ENCODE results near the gene PKP1. TPM values are rescaled to one million over a fixed set of nuclear protein-coding genes. Genes with fewer than 3 reads are reported as not detected.

The PKP1 gene
- total and polyA plus RNA-seq, 2 of the 4 experiments (the other 2 are of a cell fraction): 0.18 to 0.36 TPM

- DNase-seq: peak; percentile 69
- no peak overlapping the region for H2BK120ac ChIP-seq (ENCODE audit: low read depth, low read length)
- H3K36me3 ChIP-seq (ENCODE audit: control insufficient read depth, insufficient read depth, low read length): no peaks in the 10 kb centered on the region
- H3K4me1 ChIP-seq (ENCODE audit: control insufficient read depth, insufficient read depth, low read length): peaks cover 4% of the 10 kb centered on the region
- no peak overlapping the region for H2BK5ac ChIP-seq (ENCODE audit: low read depth, low read length, poor library complexity, severe bottlenecking)
- POLR2A ChIA-PET (ENCODE audit: unreplicated experiment): no interaction called here
- H3K4me2 ChIP-seq (ENCODE audit: low read depth, low read length): peak overlapping the region; percentile 35
- peaks cover 58% of the 10 kb centered on the region for H3K27me3 ChIP-seq (ENCODE audit: control insufficient read depth, insufficient read depth, low read length)
- no peak overlapping the region for H3K4ac ChIP-seq (ENCODE audit: low read depth, low read length)
- intact Hi-C loops (cut with micrococcal nuclease): no loop called here
- no peak overlapping the region for H4K91ac ChIP-seq (ENCODE audit: insufficient read depth, low read depth, low read length)
- H2BK20ac ChIP-seq (ENCODE audit: low read depth, low read length): no peak overlapping the region
- H3K23ac ChIP-seq (ENCODE audit: low read depth, low read length): no peak overlapping the region
- no peak overlapping the region for H2AK5ac ChIP-seq (ENCODE audit: low read depth, low read length)
- H2BK15ac ChIP-seq (ENCODE audit: low read depth, low read length): no peak overlapping the region
- no peak overlapping the region for H3K9ac ChIP-seq (ENCODE audit: low read depth, low read length)
- peaks cover 2% of the 10 kb centered on the region; the same call in 1 of the 2 replicates for H3K9me3 ChIP-seq (ENCODE audit: control insufficient read depth, insufficient read depth, low read length)
- H4K20me1 ChIP-seq (ENCODE audit: insufficient read depth, low read length): no peaks in the 10 kb centered on the region
- H3K4me3 ChIP-seq (ENCODE audit: insufficient read depth, low read depth, low read length): no peak overlapping the region
- in situ Hi-C loops (cut with MboI; ENCODE audit: low sequenced_read_pairs): no loop called here
- H2AFZ ChIP-seq (replicated peaks; ENCODE audit: low read length, poor library complexity): no peak overlapping the region
- no peak overlapping the region for H3K27ac ChIP-seq (ENCODE audit: insufficient read depth, low read length)
- H3K14ac ChIP-seq (replicated peaks; ENCODE audit: low read depth, low read length): no peak overlapping the region
- no peak overlapping the region for H3K56ac ChIP-seq (ENCODE audit: extremely low read depth, insufficient read depth, low read length)
- no peak for TF ChIP-seq USF2 (IDR thresholded peaks at IDR 0.05; ENCODE audit: low read depth, low read length)
- no peak for TF ChIP-seq SMC3 (IDR thresholded peaks at IDR 0.05; ENCODE audit: low read depth, low read length)
- TF ChIP-seq ELK1 (IDR thresholded peaks at IDR 0.05; ENCODE audit: borderline replicate concordance, low read depth, low read length): no peak
- TF ChIP-seq CTCF (conservative IDR thresholded peaks at IDR 0.05; ENCODE audit: low read depth, low read length): no peak
- no peak for TF ChIP-seq MXI1 (IDR thresholded peaks at IDR 0.05; ENCODE audit: borderline replicate concordance, low read depth, low read length)
- no peak for TF ChIP-seq NFE2L2 (IDR thresholded peaks at IDR 0.05; ENCODE audit: low read depth, low read length)
- TF ChIP-seq FOS (IDR thresholded peaks at IDR 0.05; ENCODE audit: low read depth, low read length): no peak; the same call in 1 of the 2 replicates
- TF ChIP-seq RAD21 (IDR thresholded peaks at IDR 0.05; ENCODE audit: low read length): no peak
- TF ChIP-seq CHD1 (IDR thresholded peaks at IDR 0.05; ENCODE audit: low read depth, low read length): no peak
- no peak for TF ChIP-seq BHLHE40 (IDR thresholded peaks at IDR 0.05; ENCODE audit: low read depth, low read length)
- TF ChIP-seq MAFK (IDR thresholded peaks at IDR 0.05; ENCODE audit: low read depth, low read length): no peak
- no peak for TF ChIP-seq MAZ (IDR thresholded peaks at IDR 0.05; ENCODE audit: borderline replicate concordance, low read depth, low read length)
- no peak for TF ChIP-seq RFX5 (IDR thresholded peaks at IDR 0.05; ENCODE audit: low read depth, low read length)
- no peak for TF ChIP-seq POLR2A (IDR thresholded peaks at IDR 0.05; ENCODE audit: low read depth, low read length)
- no peak for TF ChIP-seq CEBPB (IDR thresholded peaks at IDR 0.05; ENCODE audit: low read depth, low read length)
- TF ChIP-seq RCOR1 (IDR thresholded peaks at IDR 0.05; ENCODE audit: insufficient replicate concordance, low read length): no peak
- no peak overlapping the region for H2AK9ac ChIP-seq (replicated peaks; ENCODE audit: low read depth, low read length, poor library complexity)
- no peak overlapping the region for H4K5ac ChIP-seq (ENCODE audit: low read depth, low read length)
- WGBS, 2 experiments (ENCODE audit: extremely low coverage in 2 of 2, insufficient read length in 1 of 2): no CpG with 5 or more reads among the region's 2 CpGs
- no peak overlapping the region for H4K8ac ChIP-seq (ENCODE audit: low read depth in 2 of 2, low read length in 2 of 2)
- no peaks in the 10 kb centered on the region for H3K79me1 ChIP-seq (ENCODE audit: low read depth in 1 of 2, low read length in 2 of 2)
- dilution Hi-C loops (cut with HindIII; ENCODE audit: low sequenced_read_pairs, unreplicated experiment): no loop called here
- CTCF ChIA-PET: interaction anchor here (0.7 kb wide), 2 partner anchors 19 to 71 kb away, joined by 3 to 9 read pairs; no protein-coding TSS in a partner anchor
- 0 out of 2 replicates have a peak overlapping the region, but pooled peaks have one; percentile 10 for H3K18ac ChIP-seq (ENCODE audit: low read depth, low read length)
- no peaks in the 10 kb centered on the region for H3K9me1 ChIP-seq (ENCODE audit: insufficient read depth, low read length)
- peak; percentile 75 for ATAC-seq (ENCODE audit: low read depth)
- BruUV-seq (replicated peaks): no TSS peak
These were observed 46.0 kb downstream of the PKP1 start for GRCh38 chr1:201329286-201329685.

All from IMR-90 (cell line).